ENCODE results near the gene DOCK2.

Gene DOCK2

DNA sequence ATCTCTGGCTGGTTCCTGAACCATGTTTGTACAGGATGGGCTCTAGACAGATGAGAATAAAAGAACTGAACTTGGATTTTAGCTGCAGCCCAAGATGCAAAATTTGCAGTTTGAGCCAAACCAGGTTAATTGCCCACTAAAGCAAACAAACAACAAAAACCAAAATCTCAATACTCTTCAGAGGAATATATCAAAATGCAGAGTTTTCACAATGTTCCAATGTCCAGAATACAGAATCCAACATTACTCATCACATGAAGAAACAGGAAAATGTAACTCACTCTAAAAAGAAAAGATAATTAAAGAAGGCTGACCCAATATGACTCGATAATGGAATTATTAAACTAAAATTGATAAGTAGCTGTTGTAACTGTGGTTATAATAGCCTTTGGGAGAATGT is 489.0 kb downstream of the DOCK2 start:
- no peak for DNase-seq (ENCODE audit: low spot score)

DNA sequence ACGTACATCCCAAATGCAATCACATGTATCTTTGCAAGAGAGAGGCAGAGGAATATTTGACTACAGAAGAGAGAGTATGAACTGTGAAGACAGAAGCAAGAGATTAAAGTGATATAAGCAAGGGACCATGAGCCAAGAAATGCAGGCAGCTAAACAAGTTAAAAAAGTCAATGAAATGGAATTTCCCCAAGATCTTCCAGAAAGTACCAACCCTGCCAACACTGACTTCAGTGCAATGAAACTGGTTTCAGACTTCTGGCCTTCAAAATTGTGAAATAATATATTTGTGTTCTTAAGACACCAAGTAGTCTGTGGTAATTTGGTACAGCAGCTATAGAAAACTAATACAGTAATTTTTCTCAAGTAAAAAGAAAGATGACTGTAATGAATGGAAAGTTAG is 489.6 kb downstream of the DOCK2 start:
- DNase-seq (ENCODE audit: low spot score), result no peak

DNA sequence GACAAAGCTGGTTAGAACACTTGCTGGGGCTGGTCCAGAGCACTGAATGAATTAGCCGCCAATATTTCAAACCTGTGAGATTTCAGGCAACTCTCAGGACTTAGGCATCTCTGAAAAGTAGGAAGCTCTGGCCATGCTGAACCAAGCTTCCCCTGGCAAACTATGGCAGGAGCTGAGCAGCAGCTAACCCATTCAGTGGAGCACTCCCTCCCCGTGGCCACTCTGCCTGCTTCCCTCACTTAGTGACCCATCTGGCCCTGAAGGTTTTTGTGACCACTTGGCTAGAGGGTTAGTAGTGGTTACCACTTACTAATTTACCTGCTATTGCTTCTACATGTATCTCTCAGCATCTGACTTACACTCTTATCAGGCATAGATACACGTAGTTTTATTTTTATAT is 494.2 kb downstream of the DOCK2 start:
- DNase-seq (ENCODE audit: low spot score), result no peak

DNA sequence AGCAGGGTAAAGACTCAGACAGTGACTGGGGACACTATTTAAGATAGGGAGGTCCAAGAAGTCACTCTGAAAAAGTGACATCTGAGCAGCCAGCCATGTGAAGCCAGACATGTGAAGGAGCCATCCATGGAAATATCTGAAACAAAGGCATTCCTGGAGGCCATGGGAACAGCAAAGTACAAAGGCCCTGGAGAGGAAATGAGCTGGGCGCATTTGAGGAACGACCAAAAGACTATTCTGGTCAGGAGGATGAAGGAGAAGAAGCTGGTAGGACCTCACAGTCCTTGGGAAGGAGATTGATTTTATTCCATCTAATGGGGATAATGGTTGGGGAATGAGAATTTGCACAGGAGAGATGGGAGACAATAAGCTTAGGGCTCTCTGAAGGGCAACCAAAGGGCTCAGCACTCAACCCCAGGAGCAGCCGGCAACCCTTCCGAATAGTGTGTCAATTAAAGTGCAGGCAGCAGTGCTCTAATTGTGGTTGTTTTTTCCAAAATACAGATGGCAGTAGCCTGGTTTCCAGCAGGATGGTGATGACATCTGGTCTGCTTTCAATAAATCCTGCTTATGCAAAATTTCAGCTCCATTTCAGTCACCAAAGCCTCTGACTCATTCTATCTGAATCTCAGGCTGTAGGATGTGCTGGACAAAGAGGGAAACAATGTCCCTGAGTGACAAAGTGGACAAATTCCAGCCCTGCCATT is 495.3 kb downstream of the DOCK2 start:
- DNase-seq (ENCODE audit: low spot score), result no peak
